ENCODE measurements around the gene SYVN1.
A peak's percentile ranks its signal among the peaks of the same experiment; 100 is the strongest.

Gene SYVN1

GRCh38 chr11:65085446-65085845 is 48.9 kb downstream of the SYVN1 start:
- no peak for DNase-seq

- DNase-seq = no peak
Measured at GRCh38 chr11:65084598-65085375, 49.5 kb downstream of the SYVN1 start.

- peak; percentile 97 for DNase-seq
Measured at GRCh38 chr11:65083834-65084597, 50.3 kb downstream of the SYVN1 start, which contains the start of the genes CDCA5 and ZFPL1. Gene CDCA5, minus strand, starts transcription at chr11:65084040. Its CDS starts 62 bp downstream, at chr11:65083978. Gene ZFPL1, plus strand, starts transcription at chr11:65084222. Its CDS starts 477 bp downstream, at chr11:65084699.

- no peak for DNase-seq
Measured at GRCh38 chr11:65083134-65083833, 51.0 kb downstream of the SYVN1 start.

GRCh38 chr11:65078786-65079342 is 55.5 kb downstream of the SYVN1 start:
- no peak for DNase-seq

- DNase-seq = peak; percentile 72 to 75
Measured at GRCh38 chr11:65078151-65078550, 56.2 kb downstream of the SYVN1 start.

- DNase-seq = no peak
Measured at GRCh38 chr11:65077451-65077850, 56.9 kb downstream of the SYVN1 start.
